Liver (tissue), 3 donors: ENCODE data around the gene RFPL1.

Experiments
- CTCF ChIP-seq: fragments of 150-350 bp; IDR thresholded peaks from 2 replicates; pipeline ENCODE4 v1.5.1; 2017; ENCODE audit warnings: improper control_type of control experiment, low read depth, low read length; ENCODE audit not compliant: missing input control
- GABPA ChIP-seq, 2 donors: IDR thresholded peaks in 1 of 2; conservative IDR thresholded peaks in 1 of 2; 2 replicates each; pipeline ENCODE4 v1.6.1; 2016; ENCODE audit warnings: antibody characterized with exemption in 2 of 2, mild to moderate bottlenecking in 1 of 2, moderate library complexity in 1 of 2
- MAX ChIP-seq: IDR thresholded peaks from 2 replicates; pipeline ENCODE4 v1.6.1; 2016; ENCODE audit warnings: antibody characterized with exemption
- RAD21 ChIP-seq, 2 donors: IDR thresholded peaks; 2 replicates each; pipeline ENCODE4 v1.6.1; 2016; ENCODE audit warnings: antibody characterized with exemption in 2 of 2, mild to moderate bottlenecking in 2 of 2
- donor health status: healthy.
- donor health status: healthy.

- no peak for TF ChIP-seq CTCF
- TF ChIP-seq GABPA (IDR thresholded peaks at IDR 0.05 in 1 of 2, conservative IDR thresholded peaks at IDR 0.05 in 1 of 2): no peak
- no peak for TF ChIP-seq MAX
- no peak for TF ChIP-seq RAD21 (IDR thresholded peaks at IDR 0.05)
Observed at GRCh38 chr22:29454276-29454675, 15.9 kb downstream of the RFPL1 start.
